ENCODE data around the gene LARP4. TPM values are rescaled to one million over a fixed set of nuclear protein-coding genes. Genes with fewer than 3 reads are reported as not detected.

The LARP4 gene
- total RNA-seq, 2 experiments from 2014 or later: 32.9 to 84.1 TPM

DNA sequence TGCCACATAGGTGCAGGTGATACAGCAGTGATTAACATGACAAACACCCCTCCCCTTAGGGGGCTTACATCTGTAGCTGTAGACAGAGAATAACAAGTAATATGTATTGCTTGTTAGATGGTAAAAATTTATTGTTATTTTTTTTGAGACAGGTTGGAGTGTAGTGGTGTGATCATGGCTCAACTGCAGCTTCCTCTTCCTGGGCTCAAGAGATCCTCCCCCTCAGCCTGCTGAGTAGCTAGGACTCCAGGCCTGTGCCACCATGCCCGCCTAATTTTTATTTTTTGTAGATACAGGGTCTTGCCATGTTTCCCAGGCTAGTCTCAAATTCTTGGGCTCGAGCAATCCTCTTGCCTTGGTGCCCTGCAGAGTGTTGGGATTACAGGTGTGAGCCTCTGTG is 123.9 kb downstream of the LARP4 start:
- POLR2A ChIA-PET: interaction anchor here (1.8 kb wide), 1 partner anchor 16 kb away, joined by 4 read pairs; no protein-coding TSS in a partner anchor
- H3K4me1 ChIP-seq (ENCODE audit: insufficient read depth, low read length, poor library complexity, severe bottlenecking): peaks cover 14% of the 10 kb centered on the region
- BruUV-seq (replicated peaks): no TSS peak
- CTCF ChIA-PET (ENCODE audit: unreplicated experiment): interaction anchor here (0.6 kb wide), 1 partner anchor 20 kb away, joined by 3 read pairs; the partner anchor contains the start of gene DIP2B
- no peak overlapping the region for H3K4me2 ChIP-seq (ENCODE audit: low read length)
- H3K27ac ChIP-seq (ENCODE audit: low read depth, low read length, poor library complexity, severe bottlenecking): no peak overlapping the region
- peaks cover 6% of the 10 kb centered on the region; the same call in 1 of the 2 replicates for H3K9me3 ChIP-seq (ENCODE audit: low read length)
- H3K9me2 ChIP-seq (ENCODE audit: insufficient read depth, low read length): no peaks in the 10 kb centered on the region
- intact Hi-C loops (cut with micrococcal nuclease; ENCODE audit: unreplicated experiment): no loop called here
- peaks cover 22% of the 10 kb centered on the region for H3K36me3 ChIP-seq (ENCODE audit: insufficient read depth, low read length)
- TF ChIP-seq, protein P1, sequence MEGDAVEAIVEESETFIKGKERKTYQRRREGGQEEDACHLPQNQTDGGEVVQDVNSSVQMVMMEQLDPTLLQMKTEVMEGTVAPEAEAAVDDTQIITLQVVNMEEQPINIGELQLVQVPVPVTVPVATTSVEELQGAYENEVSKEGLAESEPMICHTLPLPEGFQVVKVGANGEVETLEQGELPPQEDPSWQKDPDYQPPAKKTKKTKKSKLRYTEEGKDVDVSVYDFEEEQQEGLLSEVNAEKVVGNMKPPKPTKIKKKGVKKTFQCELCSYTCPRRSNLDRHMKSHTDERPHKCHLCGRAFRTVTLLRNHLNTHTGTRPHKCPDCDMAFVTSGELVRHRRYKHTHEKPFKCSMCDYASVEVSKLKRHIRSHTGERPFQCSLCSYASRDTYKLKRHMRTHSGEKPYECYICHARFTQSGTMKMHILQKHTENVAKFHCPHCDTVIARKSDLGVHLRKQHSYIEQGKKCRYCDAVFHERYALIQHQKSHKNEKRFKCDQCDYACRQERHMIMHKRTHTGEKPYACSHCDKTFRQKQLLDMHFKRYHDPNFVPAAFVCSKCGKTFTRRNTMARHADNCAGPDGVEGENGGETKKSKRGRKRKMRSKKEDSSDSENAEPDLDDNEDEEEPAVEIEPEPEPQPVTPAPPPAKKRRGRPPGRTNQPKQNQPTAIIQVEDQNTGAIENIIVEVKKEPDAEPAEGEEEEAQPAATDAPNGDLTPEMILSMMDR (conservative IDR thresholded peaks at IDR 0.05; ENCODE audit: low read length): no peak
- TF ChIP-seq EZH2phosphoT487 (IDR thresholded peaks at IDR 0.05; ENCODE audit: borderline replicate concordance, low read depth, low read length): no peak
- no peak overlapping the region for H2AFZ ChIP-seq (ENCODE audit: low read length)
- no peaks in the 10 kb centered on the region for H4K20me1 ChIP-seq (ENCODE audit: insufficient read depth, low read length)
- no peak overlapping the region for H3K4me3 ChIP-seq (ENCODE audit: low read depth, low read length, poor library complexity, severe bottlenecking)
- peaks cover 20% of the 10 kb centered on the region; the same call in 1 of the 2 replicates for H3K79me2 ChIP-seq (ENCODE audit: insufficient read depth, low read depth, low read length)
- no peak for DNase-seq (ENCODE audit: low spot score)

DNA sequence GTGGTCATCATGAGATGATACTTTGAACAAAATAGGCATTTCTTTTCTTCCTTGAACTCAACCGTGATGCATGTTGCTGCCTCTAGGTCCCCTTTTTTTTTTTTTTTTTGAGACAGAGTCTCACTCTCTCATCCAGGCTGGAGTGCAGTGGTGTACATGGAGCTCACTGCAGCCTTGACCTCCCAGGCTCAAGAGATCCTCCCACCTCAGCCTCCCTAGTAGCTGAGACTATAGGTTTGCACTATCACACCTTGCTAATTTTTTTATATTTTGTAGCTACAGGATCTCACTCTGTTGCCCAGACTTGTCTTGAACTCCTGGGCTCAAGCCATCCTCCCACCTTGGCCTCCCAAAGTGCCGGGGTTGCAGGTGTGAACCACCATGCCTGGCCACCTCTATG is 124.7 kb downstream of the LARP4 start:
- H3K4me2 ChIP-seq (ENCODE audit: low read length): no peak overlapping the region
- CTCF ChIA-PET (ENCODE audit: unreplicated experiment): interaction anchor here (0.6 kb wide), 1 partner anchor 84 kb away, joined by 4 read pairs; no protein-coding TSS in a partner anchor
- peaks cover 6% of the 10 kb centered on the region; the same call in 1 of the 2 replicates for H3K9me3 ChIP-seq (ENCODE audit: low read length)
- H4K20me1 ChIP-seq (ENCODE audit: insufficient read depth, low read length): no peaks in the 10 kb centered on the region
- POLR2A ChIA-PET: interaction anchor here (0.5 to 1.8 kb wide), 5 partner anchors 12 to 105 kb away, joined by 3 to 6 read pairs (median 4); no protein-coding TSS in a partner anchor
- DNase-seq (ENCODE audit: low spot score): no peak
- H3K9me2 ChIP-seq (ENCODE audit: insufficient read depth, low read length): no peaks in the 10 kb centered on the region
- peaks cover 17% of the 10 kb centered on the region; the same call in 1 of the 2 replicates for H3K79me2 ChIP-seq (ENCODE audit: insufficient read depth, low read depth, low read length)
- intact Hi-C loops (cut with micrococcal nuclease; ENCODE audit: unreplicated experiment): no loop called here
- H3K36me3 ChIP-seq (ENCODE audit: insufficient read depth, low read length): peaks cover 22% of the 10 kb centered on the region
- H2AFZ ChIP-seq (ENCODE audit: low read length): no peak overlapping the region
- no peak for TF ChIP-seq EZH2phosphoT487 (IDR thresholded peaks at IDR 0.05; ENCODE audit: borderline replicate concordance, low read depth, low read length)
- TF ChIP-seq, protein P1 (conservative IDR thresholded peaks at IDR 0.05; ENCODE audit: low read length): no peak
- BruUV-seq (replicated peaks): no TSS peak
- peaks cover 6% of the 10 kb centered on the region for H3K4me1 ChIP-seq (ENCODE audit: insufficient read depth, low read length, poor library complexity, severe bottlenecking)
- no peak overlapping the region for H3K4me3 ChIP-seq (ENCODE audit: low read depth, low read length, poor library complexity, severe bottlenecking)
- H3K27ac ChIP-seq (ENCODE audit: low read depth, low read length, poor library complexity, severe bottlenecking): no peak overlapping the region

DNA sequence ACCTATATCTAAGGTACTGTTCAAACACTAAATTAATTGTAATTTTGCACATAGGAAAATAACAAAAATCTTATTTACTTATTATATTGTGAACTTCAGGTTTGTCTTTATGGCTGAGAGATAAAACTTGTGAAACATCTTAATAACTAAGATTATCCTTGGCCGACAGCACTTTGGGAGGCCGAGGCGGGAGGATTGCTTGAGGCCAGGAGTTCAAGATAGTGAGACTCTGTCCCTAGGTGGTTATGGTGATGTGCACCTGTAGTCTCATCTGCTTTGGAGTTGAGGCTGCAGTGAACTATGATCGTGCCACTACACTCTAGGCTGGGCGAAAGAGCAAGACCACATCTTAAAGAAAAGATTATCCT is 126.7 kb downstream of the LARP4 start:
- no peak for DNase-seq (ENCODE audit: low spot score)
- Histone ChIP-seq H4K20me1 (ENCODE audit: insufficient read depth, low read length) (no peaks in the 10 kb centered on the region), H2AFZ (ENCODE audit: low read length) (no peak overlapping the region), H3K4me3 (ENCODE audit: low read depth, low read length, poor library complexity, severe bottlenecking) (no peak overlapping the region), H3K79me2 (ENCODE audit: insufficient read depth, low read depth, low read length) (peaks cover 7% of the 10 kb centered on the region; the same call in 1 of the 2 replicates), H3K9me3 (ENCODE audit: low read length) (peaks cover 6% of the 10 kb centered on the region; the same call in 1 of the 2 replicates), H3K27ac (ENCODE audit: low read depth, low read length, poor library complexity, severe bottlenecking) (no peak overlapping the region), H3K36me3 (ENCODE audit: insufficient read depth, low read length) (peaks cover 21% of the 10 kb centered on the region), H3K9me2 (ENCODE audit: insufficient read depth, low read length) (no peaks in the 10 kb centered on the region), H3K4me2 (ENCODE audit: low read length) (no peak overlapping the region), H3K4me1 (ENCODE audit: insufficient read depth, low read length, poor library complexity, severe bottlenecking) (no peaks in the 10 kb centered on the region)
- no TSS peak for BruUV-seq (replicated peaks)
- ChIA-PET POLR2A (no interaction called here), CTCF (ENCODE audit: unreplicated experiment) (no interaction called here)
- TF ChIP-seq, protein P1 (conservative IDR thresholded peaks at IDR 0.05; ENCODE audit: low read length): no peak
- intact Hi-C loops (cut with micrococcal nuclease; ENCODE audit: unreplicated experiment): no loop called here
